Measurements from ENCODE around the gene MOB3A. TPM values are rescaled to one million over a fixed set of nuclear protein-coding genes. Genes with fewer than 3 reads are reported as not detected.

The MOB3A gene
- polyA plus RNA-seq, 1 donor (not counting 4 experiments of a cell fraction or from before 2014, with no cell fraction given) = 34.2 TPM

- no peak for FAIRE-seq
- Histone ChIP-seq H3K9me3 (ENCODE audit: control insufficient read depth, low read depth, low read length) (no peaks in the 10 kb centered on the region), H3K27ac (ENCODE audit: control insufficient read depth, insufficient read depth, low read length) (peak overlapping the region; percentile 95), H3K79me2 (ENCODE audit: control insufficient read depth, insufficient read depth, low read length) (no peaks in the 10 kb centered on the region), H3K4me1 (ENCODE audit: control insufficient read depth, extremely low read depth, insufficient read depth, low read length) (peaks cover 44% of the 10 kb centered on the region), H3K9me1 (ENCODE audit: control insufficient read depth, extremely low read depth, insufficient read depth, low read length) (no peaks in the 10 kb centered on the region), H2AFZ (ENCODE audit: control insufficient read depth, low read length) (no peak overlapping the region), H3K9ac (ENCODE audit: control insufficient read depth, extremely low read depth, insufficient read depth, low read length) (peak overlapping the region; percentile 90), H3K27me3 (ENCODE audit: control insufficient read depth, extremely low read depth, insufficient read depth, low read length) (no peaks in the 10 kb centered on the region), H3K4me3 (ENCODE audit: control insufficient read depth in 2 of 3, extremely low read depth in 1 of 3, insufficient read depth in 2 of 3, low read depth in 1 of 3, low read length in 3 of 3) (peak overlapping the region; percentile 43 to 72 (median 64)), H4K20me1 (ENCODE audit: control insufficient read depth, extremely low read depth, insufficient read depth, low read length) (no peaks in the 10 kb centered on the region), H3K36me3 (ENCODE audit: control insufficient read depth in 2 of 2, extremely low read depth in 1 of 2, insufficient read depth in 2 of 2, low read length in 2 of 2) (no peaks in the 10 kb centered on the region), H3K4me2 (ENCODE audit: control insufficient read depth, extremely low read depth, insufficient read depth, low read depth, low read length) (peak overlapping the region; percentile 96)
- TF ChIP-seq EZH2 (IDR thresholded peaks at IDR 0.05; ENCODE audit: low read length) = no peak
- TF ChIP-seq, protein P1, sequence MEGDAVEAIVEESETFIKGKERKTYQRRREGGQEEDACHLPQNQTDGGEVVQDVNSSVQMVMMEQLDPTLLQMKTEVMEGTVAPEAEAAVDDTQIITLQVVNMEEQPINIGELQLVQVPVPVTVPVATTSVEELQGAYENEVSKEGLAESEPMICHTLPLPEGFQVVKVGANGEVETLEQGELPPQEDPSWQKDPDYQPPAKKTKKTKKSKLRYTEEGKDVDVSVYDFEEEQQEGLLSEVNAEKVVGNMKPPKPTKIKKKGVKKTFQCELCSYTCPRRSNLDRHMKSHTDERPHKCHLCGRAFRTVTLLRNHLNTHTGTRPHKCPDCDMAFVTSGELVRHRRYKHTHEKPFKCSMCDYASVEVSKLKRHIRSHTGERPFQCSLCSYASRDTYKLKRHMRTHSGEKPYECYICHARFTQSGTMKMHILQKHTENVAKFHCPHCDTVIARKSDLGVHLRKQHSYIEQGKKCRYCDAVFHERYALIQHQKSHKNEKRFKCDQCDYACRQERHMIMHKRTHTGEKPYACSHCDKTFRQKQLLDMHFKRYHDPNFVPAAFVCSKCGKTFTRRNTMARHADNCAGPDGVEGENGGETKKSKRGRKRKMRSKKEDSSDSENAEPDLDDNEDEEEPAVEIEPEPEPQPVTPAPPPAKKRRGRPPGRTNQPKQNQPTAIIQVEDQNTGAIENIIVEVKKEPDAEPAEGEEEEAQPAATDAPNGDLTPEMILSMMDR (optimal IDR thresholded peaks at IDR 0.05 in 1 of 3, IDR thresholded peaks at IDR 0.05 in 1 of 3, conservative IDR thresholded peaks at IDR 0.05 in 1 of 3; ENCODE audit: extremely low read depth in 1 of 3, insufficient read depth in 2 of 3, low read length in 3 of 3) = no peak
- dilution Hi-C loops (cut with MboI; ENCODE audit: extremely low pct_ligation_motif_present, low sequenced_read_pairs) = no loop called here
- DNase-seq (ENCODE audit: low read depth, low spot score) = no peak
Observed at GRCh38 chr19:2060884-2061494, 35.1 kb downstream of the MOB3A start.

DNA sequence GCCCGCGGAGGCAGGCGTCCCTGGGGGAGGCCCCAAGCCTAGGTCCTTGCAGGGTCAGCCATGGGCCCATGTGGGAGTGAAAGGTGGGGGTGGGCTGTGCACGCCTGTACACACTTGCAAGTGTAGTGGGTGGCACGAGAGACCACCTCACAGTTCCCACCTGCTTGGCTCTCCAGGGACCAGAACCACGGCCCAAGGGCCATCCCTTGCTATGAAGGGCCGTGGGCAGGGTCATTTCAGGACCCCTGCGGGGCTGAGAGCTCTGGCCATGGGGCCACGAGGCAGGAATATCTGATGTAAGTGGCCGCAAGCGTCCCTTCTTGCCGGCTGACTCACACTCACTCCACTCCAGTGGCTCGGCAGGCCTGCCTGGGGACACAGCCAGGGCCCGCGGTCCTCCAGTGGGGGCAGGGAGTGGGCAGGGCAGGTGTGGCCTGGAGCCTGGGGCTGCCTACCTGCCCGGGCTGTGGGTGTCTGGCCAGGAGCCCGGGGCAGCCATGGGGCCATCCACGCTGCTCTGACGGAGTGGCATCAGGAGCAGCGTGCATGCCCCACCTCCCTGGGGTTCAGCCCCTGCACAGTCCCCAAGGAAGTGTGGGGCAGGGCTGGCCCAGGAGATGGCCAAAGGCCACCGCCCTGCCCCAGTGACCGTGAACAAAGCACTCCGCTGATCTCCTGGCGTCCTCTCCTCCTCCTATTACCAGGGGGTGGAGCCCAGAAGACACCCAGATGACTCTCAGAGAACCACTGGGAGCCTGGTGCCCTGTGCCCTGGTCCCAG, 36.5 kb downstream of the MOB3A start:
- Histone ChIP-seq H3K27ac (ENCODE audit: control insufficient read depth, insufficient read depth, low read length) (peak overlapping the region; percentile 95), H3K4me1 (ENCODE audit: control insufficient read depth, extremely low read depth, insufficient read depth, low read length) (peaks cover 54% of the 10 kb centered on the region), H3K9ac (ENCODE audit: control insufficient read depth, extremely low read depth, insufficient read depth, low read length) (peak overlapping the region; percentile 77), H4K20me1 (ENCODE audit: control insufficient read depth, extremely low read depth, insufficient read depth, low read length) (no peaks in the 10 kb centered on the region), H3K9me1 (ENCODE audit: control insufficient read depth, extremely low read depth, insufficient read depth, low read length) (no peaks in the 10 kb centered on the region), H3K4me3 (ENCODE audit: control insufficient read depth in 2 of 3, extremely low read depth in 1 of 3, insufficient read depth in 2 of 3, low read depth in 1 of 3, low read length in 3 of 3) (peak overlapping the region in 1 of 3 experiments; percentile 2), H2AFZ (ENCODE audit: control insufficient read depth, low read length) (peak overlapping the region; percentile 58), H3K9me3 (ENCODE audit: control insufficient read depth, low read depth, low read length) (no peaks in the 10 kb centered on the region), H3K36me3 (ENCODE audit: control insufficient read depth in 2 of 2, extremely low read depth in 1 of 2, insufficient read depth in 2 of 2, low read length in 2 of 2) (no peaks in the 10 kb centered on the region), H3K4me2 (ENCODE audit: control insufficient read depth, extremely low read depth, insufficient read depth, low read depth, low read length) (peak overlapping the region; percentile 64), H3K27me3 (ENCODE audit: control insufficient read depth, extremely low read depth, insufficient read depth, low read length) (no peaks in the 10 kb centered on the region), H3K79me2 (ENCODE audit: control insufficient read depth, insufficient read depth, low read length) (no peaks in the 10 kb centered on the region)
- TF ChIP-seq EZH2 (IDR thresholded peaks at IDR 0.05; ENCODE audit: low read length) = no peak
- TF ChIP-seq, protein P1 (optimal IDR thresholded peaks at IDR 0.05 in 1 of 3, IDR thresholded peaks at IDR 0.05 in 1 of 3, conservative IDR thresholded peaks at IDR 0.05 in 1 of 3; ENCODE audit: extremely low read depth in 1 of 3, insufficient read depth in 2 of 3, low read length in 3 of 3) = no peak
- no peak for FAIRE-seq
- no peak for DNase-seq (ENCODE audit: low read depth, low spot score)
- dilution Hi-C loops (cut with MboI; ENCODE audit: extremely low pct_ligation_motif_present, low sequenced_read_pairs) = no loop called here
